DMS 273 (cell line): ENCODE measurements around the gene ATXN1.
"Not testable (repeated sequence)": the region's sequence is repeated elsewhere in the genome, so short reads cannot be mapped to it uniquely, and the experiment has no call there.

Experiments
- DNase-seq: peaks from one replicate; lab custom pipeline; 2025; ENCODE audit not compliant: unreplicated experiment; lab: John Stamatoyannopoulos, UW

ATXN1 gene

GRCh38 chr6:16272201-16272600, 489.1 kb downstream of the ATXN1 start:
- no peak for DNase-seq

DNA sequence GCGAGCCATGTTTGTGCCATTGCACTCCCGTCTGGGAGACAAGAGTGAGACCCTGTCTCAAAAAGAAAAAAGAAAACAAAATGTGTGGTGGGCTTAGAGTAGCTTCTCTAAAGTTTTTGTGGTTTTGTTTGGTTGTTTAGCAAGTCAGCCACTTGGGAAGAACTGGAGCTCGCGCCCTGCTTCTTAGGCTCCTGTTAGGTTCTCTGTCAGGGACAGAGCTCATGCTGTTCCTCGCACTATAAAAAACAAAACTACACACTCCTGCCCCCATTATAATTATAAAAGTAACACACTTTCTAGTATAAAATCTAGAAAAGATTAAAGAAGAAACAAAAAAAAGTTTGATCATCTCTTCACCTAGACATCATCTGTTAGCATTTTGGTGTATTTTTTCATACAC, 489.8 kb downstream of the ATXN1 start:
- no peak for DNase-seq

DNA sequence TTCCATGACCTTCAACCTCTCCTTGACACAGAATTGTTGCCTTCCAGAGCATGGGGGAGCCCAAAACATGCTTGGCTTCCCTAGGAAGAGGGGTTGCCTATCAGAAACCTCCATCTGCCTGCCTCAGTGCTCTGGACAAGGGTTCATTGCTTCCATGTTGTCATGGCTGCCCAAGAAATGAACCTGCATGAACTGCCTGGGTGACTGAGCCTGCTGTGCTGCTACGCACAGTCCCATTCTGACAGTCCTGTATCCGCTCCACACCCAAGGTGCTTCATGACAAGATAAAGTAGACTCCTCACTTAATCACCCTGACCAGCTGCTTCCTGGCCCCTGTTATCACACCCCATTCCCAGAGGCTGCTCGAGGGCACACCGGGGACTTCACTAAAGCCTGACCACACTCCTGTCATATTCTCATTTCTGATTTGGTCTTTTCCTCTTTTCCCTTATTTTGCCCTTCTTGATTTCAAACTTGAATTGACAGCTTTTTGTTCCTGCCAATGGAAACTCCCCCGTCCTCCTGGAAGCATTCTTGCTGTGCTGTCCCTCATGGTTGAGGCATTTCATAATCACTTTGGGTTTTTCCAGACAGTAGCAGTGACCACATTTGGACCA, 491.0 kb downstream of the ATXN1 start:
- no peak for DNase-seq

- not testable (repeated sequence) for DNase-seq
These were observed 491.7 kb downstream of the ATXN1 start for GRCh38 chr6:16269442-16270070.

- no peak for DNase-seq
These were observed 493.6 kb downstream of the ATXN1 start for GRCh38 chr6:16267428-16268263.

- no peak for DNase-seq
These were observed 495.6 kb downstream of the ATXN1 start for GRCh38 chr6:16265351-16266341.

- DNase-seq = no peak
These were observed 496.5 kb downstream of the ATXN1 start for GRCh38 chr6:16264785-16265184.

- not testable (repeated sequence) for DNase-seq
These were observed 497.7 kb downstream of the ATXN1 start for GRCh38 chr6:16263464-16264099.

DNA sequence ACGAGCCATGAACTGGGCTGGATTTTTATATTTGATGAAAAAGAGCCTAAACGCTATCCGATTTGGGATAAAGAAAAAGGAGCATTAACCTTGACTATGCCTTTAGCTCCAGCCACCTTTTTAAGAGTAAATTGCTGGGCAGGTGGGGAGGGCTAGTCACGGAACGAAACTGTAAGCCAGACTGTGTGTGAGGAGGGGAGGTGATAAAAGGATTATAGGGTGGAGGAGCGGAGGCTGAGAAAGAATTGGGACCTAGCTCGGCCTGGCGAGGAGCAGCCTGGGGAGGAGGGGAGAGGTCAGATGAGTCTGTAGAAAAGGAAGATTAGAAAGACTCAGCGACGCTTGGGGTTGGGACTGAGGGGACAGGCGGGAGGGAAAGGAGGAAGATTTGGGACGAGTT, 498.5 kb downstream of the ATXN1 start:
- DNase-seq = not testable (repeated sequence)

GRCh38 chr6:16260602-16261001, 500.7 kb downstream of the ATXN1 start:
- not testable (repeated sequence) for DNase-seq

GRCh38 chr6:16259604-16260003, 501.7 kb downstream of the ATXN1 start:
- not testable (repeated sequence) for DNase-seq

DNA sequence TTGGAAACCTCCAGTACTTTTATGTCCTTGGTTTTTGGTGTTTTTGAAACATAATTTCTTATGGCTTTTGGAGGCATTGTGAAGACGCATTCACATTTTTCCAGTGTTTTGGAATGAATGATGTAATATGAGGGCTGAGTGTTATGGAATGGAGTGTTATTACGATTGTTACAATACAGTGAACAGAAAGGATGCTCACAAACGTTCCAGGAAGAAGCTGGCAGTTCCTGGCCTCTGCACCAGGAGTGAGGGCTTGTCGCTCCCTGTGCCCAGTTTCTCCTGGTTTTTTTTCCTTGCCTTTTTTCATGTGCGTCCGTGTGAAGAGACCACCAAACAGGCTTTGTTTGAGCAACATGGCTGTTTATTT, 502.6 kb downstream of the ATXN1 start:
- DNase-seq = no peak

GRCh38 chr6:16257999-16258708, 503.1 kb downstream of the ATXN1 start:
- no peak for DNase-seq

DNA sequence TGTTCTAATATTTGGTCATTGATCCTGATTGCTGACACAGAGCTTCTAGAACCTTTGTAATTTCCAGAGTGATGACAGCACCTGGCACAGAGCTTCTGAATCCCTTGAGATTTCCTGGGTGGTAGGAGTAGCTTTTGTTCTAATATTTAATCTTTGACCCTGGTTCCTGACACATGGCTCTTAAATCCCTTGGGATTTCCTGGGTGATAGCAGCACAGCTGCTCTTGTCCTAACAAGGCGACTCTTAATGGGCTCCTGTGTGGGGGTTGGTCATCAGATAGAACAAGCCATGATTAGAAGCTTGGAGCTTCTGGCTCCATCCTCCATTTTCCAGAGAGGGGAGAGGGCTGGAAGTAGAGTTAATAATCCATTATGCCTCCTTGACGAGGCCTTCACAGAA, 504.5 kb downstream of the ATXN1 start:
- peak; percentile 26 for DNase-seq

- DNase-seq = no peak
These were observed 506.7 kb downstream of the ATXN1 start for GRCh38 chr6:16254535-16254934.

DNA sequence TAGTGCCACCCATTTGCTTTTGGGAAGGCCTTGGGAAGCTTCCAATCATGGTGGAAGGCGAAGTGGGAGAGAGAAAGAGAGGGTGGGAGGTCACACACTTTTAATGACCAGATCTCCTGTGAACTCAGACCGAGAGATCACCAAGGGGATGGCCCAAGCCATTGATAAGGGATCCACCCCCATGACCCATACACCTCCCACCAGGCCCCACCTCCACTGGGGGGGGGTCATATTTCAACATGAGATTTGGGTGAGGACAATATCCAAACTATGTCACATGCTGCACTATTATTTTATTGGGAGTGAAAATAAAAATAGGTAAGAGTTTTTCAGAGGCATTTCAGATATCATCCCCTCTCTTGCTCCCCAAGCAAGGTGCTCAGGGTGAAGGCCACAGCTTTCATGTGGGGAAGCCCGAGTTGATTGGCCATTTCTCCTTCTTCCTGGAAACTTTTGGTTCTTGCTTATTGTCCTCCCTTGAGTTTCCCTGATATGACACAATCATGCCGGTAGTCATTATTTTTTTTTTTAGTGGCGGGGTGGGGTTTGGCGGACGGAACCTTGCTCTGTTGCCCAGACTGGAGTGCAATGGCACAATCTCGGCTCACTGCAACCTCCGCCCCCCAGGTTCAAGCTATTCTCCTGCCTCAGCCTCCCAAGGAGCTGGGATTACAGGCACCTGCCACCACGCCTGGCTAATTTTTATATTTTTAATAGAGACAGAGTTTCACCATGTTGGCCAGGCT, 507.7 kb downstream of the ATXN1 start:
- DNase-seq = no peak

DNA sequence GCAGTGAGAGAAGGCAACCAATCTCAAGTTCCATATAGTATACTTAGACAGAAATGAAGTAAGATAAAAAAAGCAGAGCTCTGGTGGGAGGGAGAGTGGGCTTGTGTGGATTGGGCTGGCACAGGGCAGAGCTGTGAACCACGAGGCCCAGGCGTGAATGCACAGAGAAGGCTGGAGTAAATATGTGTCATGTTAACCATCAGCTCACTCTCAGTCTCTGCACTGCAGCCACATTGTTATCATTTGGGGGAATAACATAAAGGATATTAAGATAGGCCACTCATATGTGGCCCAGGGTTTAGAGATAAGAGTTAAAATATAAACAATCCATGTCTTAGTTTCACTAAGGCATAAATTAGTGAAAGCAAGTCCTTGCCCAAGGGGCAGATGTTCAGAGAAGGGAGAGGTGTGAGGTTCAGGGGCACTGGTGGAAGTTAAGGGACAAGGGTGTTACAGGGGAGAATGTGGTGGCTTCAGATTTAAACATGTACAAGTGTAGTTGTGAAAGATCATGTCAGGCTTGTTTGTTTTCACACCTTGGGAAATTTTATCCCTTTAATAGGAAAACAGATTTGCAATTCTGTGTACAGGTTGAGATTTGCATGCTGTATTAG, 508.5 kb downstream of the ATXN1 start:
- DNase-seq = no peak

DNA sequence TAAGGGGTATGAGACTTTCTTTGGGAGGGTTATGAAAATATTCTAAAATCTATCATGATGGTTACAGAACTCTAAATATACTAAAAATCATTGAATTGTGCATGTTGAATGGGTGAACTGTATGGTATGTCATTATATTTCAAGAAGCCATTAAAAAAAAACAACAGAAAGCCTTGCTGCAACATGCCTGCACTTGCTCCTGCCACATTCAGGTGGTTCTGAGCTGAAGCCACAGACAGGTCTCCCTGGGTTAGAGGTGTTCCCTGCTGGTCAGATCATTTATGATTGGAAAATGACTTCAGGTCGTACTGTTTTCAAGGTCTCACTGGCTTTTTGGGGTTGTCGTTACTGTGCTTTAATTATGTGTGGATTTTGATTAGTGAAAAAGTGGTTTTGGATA, 509.6 kb downstream of the ATXN1 start:
- DNase-seq = no peak

DNA sequence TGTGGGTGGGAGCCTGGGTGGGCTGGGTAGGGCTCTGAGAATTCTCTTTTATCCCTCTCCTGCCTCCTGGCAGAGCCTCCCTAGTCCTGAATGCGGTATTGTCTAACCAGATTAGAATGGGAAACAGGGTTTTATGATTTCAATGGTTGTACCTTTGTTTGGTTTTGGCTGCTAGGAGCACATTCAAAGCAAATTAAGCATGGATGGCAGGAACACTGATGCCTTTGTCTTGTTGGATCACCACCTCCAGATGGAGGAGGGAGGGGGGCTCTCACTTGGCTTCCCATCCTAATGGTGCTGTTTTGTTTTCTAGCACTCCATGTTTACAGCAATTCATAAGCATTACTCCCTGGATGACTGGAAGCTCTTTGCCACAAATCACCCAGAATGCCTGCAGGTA, 511.3 kb downstream of the ATXN1 start:
- DNase-seq = no peak
